ENCODE results near the gene MNS1. TPM values are rescaled to one million over a fixed set of nuclear protein-coding genes. Genes with fewer than 3 reads are reported as not detected.

The MNS1 gene
- total and polyA plus RNA-seq, 10 of the 15 experiments (the other 5 are each of a cell fraction or from before 2014, with no cell fraction given) = 0.45 to 2.6 (median 0.97) TPM

DNA sequence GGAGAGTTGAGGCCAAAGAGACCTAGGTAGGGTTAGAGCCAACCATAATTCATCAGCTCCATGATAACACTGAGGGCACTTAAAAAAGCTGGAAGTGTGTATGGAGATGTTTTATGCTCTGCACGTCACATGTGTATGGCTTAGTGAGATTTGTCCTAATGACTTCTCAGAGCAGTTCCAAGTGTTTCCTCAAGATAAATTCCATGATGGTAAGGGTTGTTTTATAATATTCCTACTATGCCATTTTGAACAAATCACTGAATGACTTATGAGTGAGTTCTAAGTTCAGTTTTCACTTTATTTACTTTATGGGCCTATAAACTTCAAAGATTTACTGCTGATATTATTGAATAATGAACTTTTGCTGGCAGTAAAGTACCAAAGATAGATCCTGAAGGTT lies 71.7 kb downstream of the MNS1 start:
- H3K4me1 ChIP-seq (ENCODE audit: control insufficient read depth, insufficient read depth, low read length) = no peaks in the 10 kb centered on the region
- ChIA-PET SMC1A (ENCODE audit: uncharacterized antibody, unreplicated experiment) (no interaction called here), POLR2A (no interaction called here), RAD21 (ENCODE audit: unreplicated experiment) (no interaction called here), CTCF (no interaction called here)
- no peak overlapping the region for H3K4me2 ChIP-seq (ENCODE audit: control insufficient read depth, insufficient read depth)
- FAIRE-seq (peak; percentile 7), ATAC-seq (no peak), DNase-seq (ENCODE audit: low read depth, low spot score) (no peak)
- in situ Hi-C loops (cut with MboI) (no loop called here), intact Hi-C loops (cut with micrococcal nuclease; ENCODE audit: unreplicated experiment) (no loop called here)
- no peak overlapping the region for H3K9ac ChIP-seq (ENCODE audit: control insufficient read depth, insufficient read depth, low read length)
- no peak overlapping the region for H3K4me3 ChIP-seq
- no peaks in the 10 kb centered on the region for H4K20me1 ChIP-seq (ENCODE audit: control insufficient read depth, insufficient read depth)
- H3K79me2 ChIP-seq (ENCODE audit: control insufficient read depth, insufficient read depth, low read length) = no peaks in the 10 kb centered on the region
- H3K36me3 ChIP-seq (ENCODE audit: control insufficient read depth in 2 of 2, insufficient read depth in 2 of 2, low read length in 1 of 2) = peaks cover 0 to 3% of the 10 kb centered on the region in 2 experiments; a peak in 2 of 4 replicates
- H3K27ac ChIP-seq (ENCODE audit: control insufficient read depth, insufficient read depth) = no peak overlapping the region
- WGBS (ENCODE audit: insufficient coverage, insufficient replicate concordance, low lambda C conversion rate, missing lambda C conversion rate) = 96% methylated on average over 1 of the region's 1 CpG
- peaks cover 11% of the 10 kb centered on the region; the same call in 2 of the 3 replicates for H3K9me3 ChIP-seq (replicated peaks; ENCODE audit: control insufficient read depth, insufficient read depth, low read length)
- no peak overlapping the region for H2AFZ ChIP-seq (ENCODE audit: control insufficient read depth, low read depth, low read length)
- TF ChIP-seq SMAD5 (IDR thresholded peaks at IDR 0.05; ENCODE audit: low read depth) (no peak), TAF1 (IDR thresholded peaks at IDR 0.05; ENCODE audit: borderline replicate concordance, low read depth, low read length) (no peak)
- TF ChIP-seq, protein P1, sequence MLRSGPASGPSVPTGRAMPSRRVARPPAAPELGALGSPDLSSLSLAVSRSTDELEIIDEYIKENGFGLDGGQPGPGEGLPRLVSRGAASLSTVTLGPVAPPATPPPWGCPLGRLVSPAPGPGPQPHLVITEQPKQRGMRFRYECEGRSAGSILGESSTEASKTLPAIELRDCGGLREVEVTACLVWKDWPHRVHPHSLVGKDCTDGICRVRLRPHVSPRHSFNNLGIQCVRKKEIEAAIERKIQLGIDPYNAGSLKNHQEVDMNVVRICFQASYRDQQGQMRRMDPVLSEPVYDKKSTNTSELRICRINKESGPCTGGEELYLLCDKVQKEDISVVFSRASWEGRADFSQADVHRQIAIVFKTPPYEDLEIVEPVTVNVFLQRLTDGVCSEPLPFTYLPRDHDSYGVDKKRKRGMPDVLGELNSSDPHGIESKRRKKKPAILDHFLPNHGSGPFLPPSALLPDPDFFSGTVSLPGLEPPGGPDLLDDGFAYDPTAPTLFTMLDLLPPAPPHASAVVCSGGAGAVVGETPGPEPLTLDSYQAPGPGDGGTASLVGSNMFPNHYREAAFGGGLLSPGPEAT (IDR thresholded peaks at IDR 0.05; ENCODE audit: low read depth) = no peak
- no TSS peak for BruUV-seq (replicated peaks)
- H3K27me3 ChIP-seq (replicated peaks in 1 of 2; ENCODE audit: control insufficient read depth in 2 of 2, insufficient read depth in 2 of 2, low read length in 1 of 2) = no peaks in the 10 kb centered on the region

DNA sequence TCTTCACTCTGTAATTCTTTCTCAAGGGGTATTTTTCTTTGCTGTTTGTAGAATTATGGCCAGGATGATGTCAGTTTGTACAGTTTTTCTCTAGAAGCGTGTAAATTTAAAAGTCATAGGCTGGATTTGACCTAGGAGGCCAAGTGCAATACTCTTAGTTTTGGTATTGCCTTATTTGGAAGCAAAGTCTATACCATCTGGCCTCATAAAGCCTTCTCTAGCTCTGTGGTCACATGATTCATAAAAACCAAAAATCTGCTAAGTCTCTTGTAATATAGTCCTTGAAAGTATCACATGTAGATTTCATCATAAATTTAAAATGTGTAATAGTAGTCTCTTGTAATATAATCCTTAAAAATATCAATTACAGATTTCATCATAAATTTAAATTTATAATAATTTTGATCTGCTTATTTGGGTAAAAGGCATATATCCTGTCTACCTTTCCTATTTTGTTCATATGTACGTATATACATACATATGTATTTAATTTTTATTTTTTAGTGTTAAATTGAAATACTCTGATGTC lies 74.1 kb downstream of the MNS1 start:
- Histone ChIP-seq H3K79me2 (ENCODE audit: control insufficient read depth, insufficient read depth, low read length) (no peaks in the 10 kb centered on the region), H3K9ac (ENCODE audit: control insufficient read depth, insufficient read depth, low read length) (no peak overlapping the region), H3K4me3 (no peak overlapping the region), H3K27ac (ENCODE audit: control insufficient read depth, insufficient read depth) (no peak overlapping the region), H3K36me3 (ENCODE audit: control insufficient read depth in 2 of 2, insufficient read depth in 2 of 2, low read length in 1 of 2) (peaks cover 0 to 3% of the 10 kb centered on the region in 2 experiments; a peak in 2 of 4 replicates), H3K4me2 (ENCODE audit: control insufficient read depth, insufficient read depth) (no peak overlapping the region), H2AFZ (ENCODE audit: control insufficient read depth, low read depth, low read length) (no peak overlapping the region), H3K9me3 (replicated peaks; ENCODE audit: control insufficient read depth, insufficient read depth, low read length) (peaks cover 2% of the 10 kb centered on the region; the same call in 2 of the 3 replicates), H4K20me1 (ENCODE audit: control insufficient read depth, insufficient read depth) (no peaks in the 10 kb centered on the region), H3K27me3 (replicated peaks in 1 of 2; ENCODE audit: control insufficient read depth in 2 of 2, insufficient read depth in 2 of 2, low read length in 1 of 2) (no peaks in the 10 kb centered on the region), H3K4me1 (ENCODE audit: control insufficient read depth, insufficient read depth, low read length) (no peaks in the 10 kb centered on the region)
- SMC1A ChIA-PET (ENCODE audit: uncharacterized antibody, unreplicated experiment) = interaction anchor here (0.6 kb wide), 1 partner anchor 43 kb away, joined by 5 read pairs; no protein-coding TSS in a partner anchor
- RAD21 ChIA-PET (ENCODE audit: unreplicated experiment) = no interaction called here
- in situ Hi-C loops (cut with MboI) (no loop called here), intact Hi-C loops (cut with micrococcal nuclease; ENCODE audit: unreplicated experiment) (no loop called here)
- ATAC-seq = no peak
- DNase-seq (ENCODE audit: low read depth, low spot score) = no peak
- no TSS peak for BruUV-seq (replicated peaks)
- CTCF ChIA-PET = no interaction called here
- FAIRE-seq = no peak
- POLR2A ChIA-PET = no interaction called here
- WGBS (ENCODE audit: insufficient coverage, insufficient replicate concordance, low lambda C conversion rate, missing lambda C conversion rate) = 98% methylated on average over 2 of the region's 2 CpGs
- TF ChIP-seq SMAD5 (IDR thresholded peaks at IDR 0.05; ENCODE audit: low read depth) = no peak
- no peak for TF ChIP-seq POU2F2 (IDR thresholded peaks at IDR 0.05; ENCODE audit: borderline replicate concordance, low read depth, low read length)
- TF ChIP-seq, protein P2, sequence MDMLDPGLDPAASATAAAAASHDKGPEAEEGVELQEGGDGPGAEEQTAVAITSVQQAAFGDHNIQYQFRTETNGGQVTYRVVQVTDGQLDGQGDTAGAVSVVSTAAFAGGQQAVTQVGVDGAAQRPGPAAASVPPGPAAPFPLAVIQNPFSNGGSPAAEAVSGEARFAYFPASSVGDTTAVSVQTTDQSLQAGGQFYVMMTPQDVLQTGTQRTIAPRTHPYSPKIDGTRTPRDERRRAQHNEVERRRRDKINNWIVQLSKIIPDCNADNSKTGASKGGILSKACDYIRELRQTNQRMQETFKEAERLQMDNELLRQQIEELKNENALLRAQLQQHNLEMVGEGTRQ (IDR thresholded peaks at IDR 0.05; ENCODE audit: borderline replicate concordance, low read depth, low read length) = no peak
- no peak for TF ChIP-seq TAF1 (IDR thresholded peaks at IDR 0.05; ENCODE audit: borderline replicate concordance, low read depth, low read length)
- no peak for TF ChIP-seq ZNF207 (IDR thresholded peaks at IDR 0.05; ENCODE audit: borderline replicate concordance)
- TF ChIP-seq NFXL1 (IDR thresholded peaks at IDR 0.05; ENCODE audit: borderline replicate concordance) = no peak
- TF ChIP-seq, protein P3, sequence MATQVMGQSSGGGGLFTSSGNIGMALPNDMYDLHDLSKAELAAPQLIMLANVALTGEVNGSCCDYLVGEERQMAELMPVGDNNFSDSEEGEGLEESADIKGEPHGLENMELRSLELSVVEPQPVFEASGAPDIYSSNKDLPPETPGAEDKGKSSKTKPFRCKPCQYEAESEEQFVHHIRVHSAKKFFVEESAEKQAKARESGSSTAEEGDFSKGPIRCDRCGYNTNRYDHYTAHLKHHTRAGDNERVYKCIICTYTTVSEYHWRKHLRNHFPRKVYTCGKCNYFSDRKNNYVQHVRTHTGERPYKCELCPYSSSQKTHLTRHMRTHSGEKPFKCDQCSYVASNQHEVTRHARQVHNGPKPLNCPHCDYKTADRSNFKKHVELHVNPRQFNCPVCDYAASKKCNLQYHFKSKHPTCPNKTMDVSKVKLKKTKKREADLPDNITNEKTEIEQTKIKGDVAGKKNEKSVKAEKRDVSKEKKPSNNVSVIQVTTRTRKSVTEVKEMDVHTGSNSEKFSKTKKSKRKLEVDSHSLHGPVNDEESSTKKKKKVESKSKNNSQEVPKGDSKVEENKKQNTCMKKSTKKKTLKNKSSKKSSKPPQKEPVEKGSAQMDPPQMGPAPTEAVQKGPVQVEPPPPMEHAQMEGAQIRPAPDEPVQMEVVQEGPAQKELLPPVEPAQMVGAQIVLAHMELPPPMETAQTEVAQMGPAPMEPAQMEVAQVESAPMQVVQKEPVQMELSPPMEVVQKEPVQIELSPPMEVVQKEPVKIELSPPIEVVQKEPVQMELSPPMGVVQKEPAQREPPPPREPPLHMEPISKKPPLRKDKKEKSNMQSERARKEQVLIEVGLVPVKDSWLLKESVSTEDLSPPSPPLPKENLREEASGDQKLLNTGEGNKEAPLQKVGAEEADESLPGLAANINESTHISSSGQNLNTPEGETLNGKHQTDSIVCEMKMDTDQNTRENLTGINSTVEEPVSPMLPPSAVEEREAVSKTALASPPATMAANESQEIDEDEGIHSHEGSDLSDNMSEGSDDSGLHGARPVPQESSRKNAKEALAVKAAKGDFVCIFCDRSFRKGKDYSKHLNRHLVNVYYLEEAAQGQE (IDR thresholded peaks at IDR 0.05; ENCODE audit: low read depth, low read length) = no peak
- no peak for TF ChIP-seq IRF4 (IDR thresholded peaks at IDR 0.05; ENCODE audit: low read depth, low read length)
